Measurements from ENCODE around the gene TGFBR1.

TGFBR1 gene

GRCh38 chr9:99104459-99105151, at the start of gene TGFBR1:
TSS of gene TGFBR1 (plus strand) at chr9:99105113. CDS start at chr9:99105206, 93 bp downstream.
- Histone ChIP-seq H3K36me3 (ENCODE audit: insufficient read depth, low read length) (no peaks in the 10 kb centered on the region), H3K4me3 (ENCODE audit: low read depth in 1 of 2, low read length in 2 of 2) (peak within 1 kb of the TSS; percentile 70 to 87), H3K4me1 (ENCODE audit: insufficient read depth, low read length) (peaks cover 56% of the 10 kb centered on the region), H3K27me3 (ENCODE audit: control insufficient read depth in 1 of 2, insufficient read depth in 2 of 2, low read length in 2 of 2) (no peaks in the 10 kb centered on the region), H3K9me3 (ENCODE audit: low read length) (no peaks in the 10 kb centered on the region), H3K27ac (ENCODE audit: low read depth, low read length) (peak within 1 kb of the TSS; percentile 94), H3K9ac (ENCODE audit: low read length) (peak within 1 kb of the TSS; percentile 57)

GRCh38 chr9:99055384-99055783, 49.5 kb upstream of the TGFBR1 start:
- Histone ChIP-seq H3K4me3 (ENCODE audit: low read depth in 1 of 2, low read length in 2 of 2) (no peak overlapping the region), H3K36me3 (ENCODE audit: insufficient read depth, low read length) (peaks cover 67% of the 10 kb centered on the region), H3K27ac (ENCODE audit: low read depth, low read length) (no peak overlapping the region), H3K9me3 (ENCODE audit: low read length) (no peaks in the 10 kb centered on the region), H3K27me3 (ENCODE audit: control insufficient read depth in 1 of 2, insufficient read depth in 2 of 2, low read length in 2 of 2) (no peaks in the 10 kb centered on the region), H3K4me1 (ENCODE audit: insufficient read depth, low read length) (peaks cover 48% of the 10 kb centered on the region), H3K9ac (ENCODE audit: low read length) (no peak overlapping the region)

GRCh38 chr9:99056186-99056585, 48.7 kb upstream of the TGFBR1 start:
- H3K9me3 ChIP-seq (ENCODE audit: low read length): no peaks in the 10 kb centered on the region

GRCh38 chr9:99056886-99057664, 47.8 kb upstream of the TGFBR1 start:
- H3K4me1 ChIP-seq (ENCODE audit: insufficient read depth, low read length): peaks cover 38% of the 10 kb centered on the region
- no peaks in the 10 kb centered on the region for H3K9me3 ChIP-seq (ENCODE audit: low read length)
- H3K27ac ChIP-seq (ENCODE audit: low read depth, low read length): no peak overlapping the region
- no peaks in the 10 kb centered on the region for H3K27me3 ChIP-seq (ENCODE audit: control insufficient read depth in 1 of 2, insufficient read depth in 2 of 2, low read length in 2 of 2)
- peaks cover 68% of the 10 kb centered on the region for H3K36me3 ChIP-seq (ENCODE audit: insufficient read depth, low read length)
- no peak overlapping the region for H3K9ac ChIP-seq (ENCODE audit: low read length)
- no peak overlapping the region for H3K4me3 ChIP-seq (ENCODE audit: low read depth in 1 of 2, low read length in 2 of 2)

More at GRCh38 chr9:99056186-99056585, 48.7 kb upstream of the TGFBR1 start:
- no peak overlapping the region for H3K27ac ChIP-seq (ENCODE audit: low read depth, low read length)
- no peak overlapping the region for H3K4me3 ChIP-seq (ENCODE audit: low read depth in 1 of 2, low read length in 2 of 2)
- no peak overlapping the region for H3K9ac ChIP-seq (ENCODE audit: low read length)
- peaks cover 47% of the 10 kb centered on the region for H3K4me1 ChIP-seq (ENCODE audit: insufficient read depth, low read length)
- no peaks in the 10 kb centered on the region for H3K27me3 ChIP-seq (ENCODE audit: control insufficient read depth in 1 of 2, insufficient read depth in 2 of 2, low read length in 2 of 2)
- H3K36me3 ChIP-seq (ENCODE audit: insufficient read depth, low read length): peaks cover 66% of the 10 kb centered on the region

- Histone ChIP-seq H3K9me3 (ENCODE audit: low read length) (no peaks in the 10 kb centered on the region), H3K27me3 (ENCODE audit: control insufficient read depth in 1 of 2, insufficient read depth in 2 of 2, low read length in 2 of 2) (no peaks in the 10 kb centered on the region), H3K9ac (ENCODE audit: low read length) (no peak overlapping the region), H3K27ac (ENCODE audit: low read depth, low read length) (peak overlapping the region; percentile 48), H3K4me1 (ENCODE audit: insufficient read depth, low read length) (peaks cover 30% of the 10 kb centered on the region), H3K36me3 (ENCODE audit: insufficient read depth, low read length) (peaks cover 77% of the 10 kb centered on the region), H3K4me3 (ENCODE audit: low read depth in 1 of 2, low read length in 2 of 2) (no peak overlapping the region)
These were observed 47.0 kb upstream of the TGFBR1 start for GRCh38 chr9:99057665-99058625.

- H3K36me3 ChIP-seq (ENCODE audit: insufficient read depth, low read length): peaks cover 87% of the 10 kb centered on the region
These were observed 45.7 kb upstream of the TGFBR1 start for GRCh38 chr9:99058964-99059921.

GRCh38 chr9:99060621-99061020, 44.3 kb upstream of the TGFBR1 start:
- Histone ChIP-seq H3K36me3 (ENCODE audit: insufficient read depth, low read length) (peaks cover 80% of the 10 kb centered on the region), H3K27ac (ENCODE audit: low read depth, low read length) (no peak overlapping the region), H3K27me3 (ENCODE audit: control insufficient read depth in 1 of 2, insufficient read depth in 2 of 2, low read length in 2 of 2) (no peaks in the 10 kb centered on the region), H3K4me1 (ENCODE audit: insufficient read depth, low read length) (peaks cover 24% of the 10 kb centered on the region), H3K4me3 (ENCODE audit: low read depth in 1 of 2, low read length in 2 of 2) (no peak overlapping the region), H3K9ac (ENCODE audit: low read length) (no peak overlapping the region), H3K9me3 (ENCODE audit: low read length) (no peaks in the 10 kb centered on the region)

More at GRCh38 chr9:99058964-99059921, 45.7 kb upstream of the TGFBR1 start:
- Histone ChIP-seq H3K4me3 (ENCODE audit: low read depth in 1 of 2, low read length in 2 of 2) (no peak overlapping the region), H3K27me3 (ENCODE audit: control insufficient read depth in 1 of 2, insufficient read depth in 2 of 2, low read length in 2 of 2) (no peaks in the 10 kb centered on the region), H3K27ac (ENCODE audit: low read depth, low read length) (peak overlapping the region; percentile 48), H3K4me1 (ENCODE audit: insufficient read depth, low read length) (peaks cover 24% of the 10 kb centered on the region), H3K9me3 (ENCODE audit: low read length) (no peaks in the 10 kb centered on the region), H3K9ac (ENCODE audit: low read length) (no peak overlapping the region)

GRCh38 chr9:99062549-99062948, 42.4 kb upstream of the TGFBR1 start:
- H3K4me3 ChIP-seq (ENCODE audit: low read depth in 1 of 2, low read length in 2 of 2): no peak overlapping the region
- H3K9ac ChIP-seq (ENCODE audit: low read length): no peak overlapping the region
- peaks cover 72% of the 10 kb centered on the region for H3K36me3 ChIP-seq (ENCODE audit: insufficient read depth, low read length)
- H3K9me3 ChIP-seq (ENCODE audit: low read length): no peaks in the 10 kb centered on the region
- no peaks in the 10 kb centered on the region for H3K27me3 ChIP-seq (ENCODE audit: control insufficient read depth in 1 of 2, insufficient read depth in 2 of 2, low read length in 2 of 2)
- H3K27ac ChIP-seq (ENCODE audit: low read depth, low read length): no peak overlapping the region
- peaks cover 23% of the 10 kb centered on the region for H3K4me1 ChIP-seq (ENCODE audit: insufficient read depth, low read length)

GRCh38 chr9:99063522-99063921, 41.4 kb upstream of the TGFBR1 start:
- Histone ChIP-seq H3K9me3 (ENCODE audit: low read length) (no peaks in the 10 kb centered on the region), H3K27me3 (ENCODE audit: control insufficient read depth in 1 of 2, insufficient read depth in 2 of 2, low read length in 2 of 2) (no peaks in the 10 kb centered on the region), H3K4me1 (ENCODE audit: insufficient read depth, low read length) (peaks cover 13% of the 10 kb centered on the region), H3K36me3 (ENCODE audit: insufficient read depth, low read length) (peaks cover 68% of the 10 kb centered on the region), H3K27ac (ENCODE audit: low read depth, low read length) (no peak overlapping the region), H3K9ac (ENCODE audit: low read length) (no peak overlapping the region), H3K4me3 (ENCODE audit: low read depth in 1 of 2, low read length in 2 of 2) (no peak overlapping the region)

GRCh38 chr9:99066571-99066970, 38.3 kb upstream of the TGFBR1 start:
- Histone ChIP-seq H3K27me3 (ENCODE audit: control insufficient read depth in 1 of 2, insufficient read depth in 2 of 2, low read length in 2 of 2) (no peaks in the 10 kb centered on the region), H3K4me1 (ENCODE audit: insufficient read depth, low read length) (peaks cover 8% of the 10 kb centered on the region), H3K27ac (ENCODE audit: low read depth, low read length) (no peak overlapping the region), H3K9ac (ENCODE audit: low read length) (no peak overlapping the region), H3K36me3 (ENCODE audit: insufficient read depth, low read length) (peaks cover 69% of the 10 kb centered on the region), H3K4me3 (ENCODE audit: low read depth in 1 of 2, low read length in 2 of 2) (no peak overlapping the region), H3K9me3 (ENCODE audit: low read length) (no peaks in the 10 kb centered on the region)

Data from muscle layer of colon (tissue), 2 donors.